IMR-90 (cell line): ENCODE results near the gene SERPINE2. TPM values are rescaled to one million over a fixed set of nuclear protein-coding genes. Genes with fewer than 3 reads are reported as not detected.
A peak's percentile ranks its signal among the peaks of the same experiment; 100 is the strongest.

Source experiments
- ATAC-seq: fragments of 200-7000 bp; cut with Tn5 transposase; 2 replicates; pipeline ENCODE4 v1.9.1; 2020; ENCODE audit warnings: low read depth, mild to moderate bottlenecking, moderate library complexity
- BruUV-seq: library from RNA; stranded (reverse); fragments of 400-500 nt; replicated peaks from 2 replicates; lab custom pipeline; 2021; lab: Mats Ljungman, UMichigan
- CTCF ChIA-PET: fragments of 300-600 bp; formaldehyde crosslinking; extraction: SDS; loops from one replicate; lab custom pipeline; 2021; ENCODE audit warnings: antibody characterized with exemption; lab: Yijun Ruan, JAX
- POLR2A ChIA-PET: fragments of 300-600 bp; sonication (Branson Sonifier 250); formaldehyde crosslinking; loops from one replicate; lab custom pipeline; 2022; ENCODE audit warnings: antibody characterized with exemption; ENCODE audit not compliant: unreplicated experiment; lab: Charles Lee
- DNase-seq: peaks from one replicate; pipeline ENCODE4 v3.0.0; 2013
- H2AFZ ChIP-seq: replicated peaks from 2 replicates; pipeline ENCODE3; 2013; ENCODE audit warnings: low read length, mild to moderate bottlenecking; ENCODE audit not compliant: poor library complexity
- H2AK5ac ChIP-seq: 2 replicates; pipeline ENCODE4 v1.6.1; 2013; ENCODE audit warnings: low read depth, low read length, inconsistent platforms
- H2AK9ac ChIP-seq: replicated peaks from 2 replicates; pipeline ENCODE3; 2013; ENCODE audit warnings: mild to moderate bottlenecking, low read depth, low read length, moderate library complexity; ENCODE audit not compliant: poor library complexity
- H2BK120ac ChIP-seq: 2 replicates; pipeline ENCODE4 v1.6.1; 2013; ENCODE audit warnings: low read depth, low read length, inconsistent platforms
- H2BK15ac ChIP-seq: 3 replicates; pipeline ENCODE4 v1.6.1; 2013; ENCODE audit warnings: low read depth, low read length, inconsistent platforms
- H2BK20ac ChIP-seq: 2 replicates; pipeline ENCODE4 v1.6.1; 2013; ENCODE audit warnings: low read depth, mild to moderate bottlenecking, inconsistent platforms, low read length, moderate library complexity
- H2BK5ac ChIP-seq: 2 replicates; pipeline ENCODE4 v1.6.1; 2013; ENCODE audit warnings: mild to moderate bottlenecking, low read depth, low read length, inconsistent platforms; ENCODE audit not compliant: poor library complexity, severe bottlenecking
- H3K14ac ChIP-seq: replicated peaks from 2 replicates; pipeline ENCODE4 v1.6.1; 2013; ENCODE audit warnings: low read depth, low read length, inconsistent platforms
- H3K18ac ChIP-seq: 2 replicates; pipeline ENCODE4 v1.6.1; 2013; ENCODE audit warnings: low read depth, low read length, control low read depth
- H3K23ac ChIP-seq: 2 replicates; pipeline ENCODE4 v1.6.1; 2013; ENCODE audit warnings: low read depth, low read length, inconsistent platforms
- H3K27ac ChIP-seq: 2 replicates; pipeline ENCODE4 v1.5.1; 2013; ENCODE audit warnings: mild to moderate bottlenecking, control low read depth, low read length; ENCODE audit not compliant: insufficient read depth
- H3K27me3 ChIP-seq: 2 replicates; pipeline ENCODE4 v1.6.1; 2013; ENCODE audit warnings: low read length; ENCODE audit not compliant: control insufficient read depth, insufficient read depth
- H3K36me3 ChIP-seq: 2 replicates; pipeline ENCODE4 v1.6.1; 2013; ENCODE audit warnings: low read length, mixed read lengths; ENCODE audit not compliant: control insufficient read depth, insufficient read depth
- H3K4ac ChIP-seq: 2 replicates; pipeline ENCODE4 v1.6.1; 2013; ENCODE audit warnings: low read depth, low read length, inconsistent platforms
- H3K4me1 ChIP-seq: 2 replicates; pipeline ENCODE4 v1.6.1; 2013; ENCODE audit warnings: low read length, mixed read lengths; ENCODE audit not compliant: control insufficient read depth, insufficient read depth
- H3K4me2 ChIP-seq: 2 replicates; pipeline ENCODE4 v1.6.1; 2013; ENCODE audit warnings: low read depth, mild to moderate bottlenecking, control low read depth, low read length, moderate library complexity
- H3K4me3 ChIP-seq: 2 replicates; pipeline ENCODE4 v1.5.1; 2013; ENCODE audit warnings: low read depth, mild to moderate bottlenecking, control low read depth, low read length, moderate library complexity; ENCODE audit not compliant: insufficient read depth
- H3K56ac ChIP-seq: 2 replicates; pipeline ENCODE4 v1.6.1; 2013; ENCODE audit warnings: low read length, inconsistent platforms; ENCODE audit not compliant: insufficient read depth; ENCODE audit errors: extremely low read depth
- H3K79me1 ChIP-seq, 2 experiments: 2 replicates each; pipeline ENCODE4 v1.6.1; 2013; ENCODE audit warnings: low read length in 2 of 2, inconsistent platforms in 1 of 2, low read depth in 1 of 2
- H3K9ac ChIP-seq: 2 replicates; pipeline ENCODE4 v1.6.1; 2013; ENCODE audit warnings: low read depth, low read length, control low read depth
- H3K9me1 ChIP-seq: 2 replicates; pipeline ENCODE4 v1.6.1; 2013; ENCODE audit warnings: low read length, inconsistent platforms; ENCODE audit not compliant: insufficient read depth
- H3K9me3 ChIP-seq: 2 replicates; pipeline ENCODE4 v1.6.1; 2013; ENCODE audit warnings: low read length; ENCODE audit not compliant: control insufficient read depth, insufficient read depth
- H4K20me1 ChIP-seq: 2 replicates; pipeline ENCODE4 v1.6.1; 2013; ENCODE audit warnings: low read length, inconsistent platforms; ENCODE audit not compliant: insufficient read depth
- H4K5ac ChIP-seq: 2 replicates; pipeline ENCODE4 v1.6.1; 2013; ENCODE audit warnings: mild to moderate bottlenecking, low read depth, low read length, control low read depth
- H4K8ac ChIP-seq, 2 experiments: 2 replicates each; pipeline ENCODE4 v1.6.1; 2013; ENCODE audit warnings: low read depth in 2 of 2, low read length in 2 of 2, control low read depth in 1 of 2, inconsistent platforms in 1 of 2
- H4K91ac ChIP-seq: 2 replicates; pipeline ENCODE4 v1.6.1; 2013; ENCODE audit warnings: low read depth, low read length, inconsistent platforms; ENCODE audit not compliant: insufficient read depth
- FOS ChIP-seq: fragments of 150-350 bp; IDR thresholded peaks from 2 replicates; pipeline ENCODE4 v1.6.1; 2016; ENCODE audit warnings: low read depth, low read length
- RAD21 ChIP-seq: IDR thresholded peaks from 2 replicates; pipeline ENCODE4 v1.6.1; 2012; ENCODE audit warnings: low read length, improper control_type of control experiment
- WGBS, 2 experiments: methylation state at CpG; one replicate each; pipeline versions ENCODE4 v1.1.5 to v1.1.7; 2013; ENCODE audit warnings: missing lambda C conversion rate in 2 of 2; ENCODE audit not compliant: insufficient read length in 1 of 2; ENCODE audit errors: extremely low coverage in 2 of 2; 5-methylcytosine and 5-hydroxymethylcytosine counted together
- dilution Hi-C: fragments of 300-500 bp; cut with HindIII; formaldehyde crosslinking; loops from one replicate; pipeline ENCODE4 v1.14.3; 2018; ENCODE audit warnings: low sequenced_read_pairs; ENCODE audit not compliant: unreplicated experiment
- in situ Hi-C: fragments of 300-500 bp; cut with MboI; formaldehyde crosslinking; loops from 3 replicates; pipeline ENCODE4 v1.14.3; 2019; ENCODE audit warnings: low sequenced_read_pairs, inconsistent platforms, mixed read lengths
- intact Hi-C: fragments of 100-400 bp; cut with micrococcal nuclease; formaldehyde crosslinking; loops from 2 replicates; pipeline ENCODE4 v1.10.0; 2022
- polyA plus RNA-seq, 3 experiments: library from polyadenylated mRNA; depleted of rRNA; stranded (reverse); fragments of >200 nt; gene quantifications; 2 replicates each; pipeline ENCODE4 v1.2.3, GENCODE V29; 2012; ENCODE audit warnings: low replicate concordance in 1 of 3
- total RNA-seq: library from RNA; depleted of rRNA; stranded (reverse); fragments of >200 nt; gene quantifications from 2 replicates; pipeline ENCODE4 v1.2.3, GENCODE V29; 2012

The SERPINE2 gene
- total and polyA plus RNA-seq, 2 of the 4 experiments (the other 2 are of a cell fraction), result 24.0 to 62.7 TPM

DNA sequence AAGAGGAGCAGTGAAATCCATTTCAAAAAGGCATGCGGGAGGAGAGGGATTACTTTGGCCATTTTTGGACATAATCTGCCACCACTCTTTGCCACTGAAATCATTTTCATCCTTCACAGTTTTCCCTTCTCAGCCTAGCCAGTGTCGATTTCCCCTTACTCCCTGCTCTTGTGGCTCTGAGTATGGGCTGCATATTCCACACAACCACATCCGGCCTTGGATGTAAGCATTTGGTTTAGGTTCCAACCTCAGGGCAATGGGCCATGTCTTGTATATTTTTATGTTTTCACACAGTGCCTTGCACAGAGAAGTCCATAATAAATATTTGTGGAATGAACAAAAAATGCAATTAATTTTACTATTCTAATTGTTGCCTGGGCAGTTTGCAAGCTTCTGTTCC lies 7.7 kb upstream of the SERPINE2 start:
- ATAC-seq, result peak; percentile 80
- in situ Hi-C loops (no loop called here), intact Hi-C loops (loop anchor here (5.0 kb wide), 1 partner anchor 101 kb away; no protein-coding TSS in a partner anchor), dilution Hi-C loops (no loop called here)
- Histone ChIP-seq H3K36me3 (no peaks in the 10 kb centered on the region), H3K9me1 (no peaks in the 10 kb centered on the region), H3K4ac (no peak overlapping the region), H3K23ac (no peak overlapping the region), H2BK20ac (no peak overlapping the region; the same call in 1 of the 2 replicates), H3K9ac (no peak overlapping the region), H2BK5ac (no peak overlapping the region), H2AFZ (peak overlapping the region; percentile 50), H3K56ac (no peak overlapping the region), H3K9me3 (peaks cover 2% of the 10 kb centered on the region; the same call in 1 of the 2 replicates), H2AK5ac (no peak overlapping the region), H4K20me1 (no peaks in the 10 kb centered on the region), H3K4me1 (peaks cover 5% of the 10 kb centered on the region), H4K5ac (no peak overlapping the region), H3K18ac (no peak overlapping the region), H3K27me3 (peaks cover 26% of the 10 kb centered on the region), H4K91ac (no peak overlapping the region), H4K8ac (peak overlapping the region in 1 of 2 experiments; percentile 50; a peak in 2 of 4 replicates), H3K27ac (no peak overlapping the region), H3K79me1 (no peaks in the 10 kb centered on the region), H3K14ac (no peak overlapping the region), H2AK9ac (no peak overlapping the region), H2BK120ac (peak overlapping the region; percentile 43; the same call in 1 of the 2 replicates), H3K4me2 (no peak overlapping the region), H3K4me3 (no peak overlapping the region), H2BK15ac (no peak overlapping the region)
- DNase-seq, result peak; percentile 71
- no TSS peak for BruUV-seq
- ChIA-PET POLR2A (no interaction called here), CTCF (interaction anchor here (0.6 kb wide), 1 partner anchor 117 kb away, joined by 7 read pairs; no protein-coding TSS in a partner anchor)
- TF ChIP-seq FOS (no peak), RAD21 (no peak)
- no CpG with 5 or more reads among the region's 3 CpGs for WGBS, 2 experiments
